ENCODE results near the gene URI1.

The URI1 gene

GRCh38 chr19:30024091-30024490 lies 82.1 kb downstream of the URI1 start:
- DNase-seq (ENCODE audit: low read depth), result no peak
- no peak overlapping the region for H3K4me3 ChIP-seq (ENCODE audit: control insufficient read depth, low read depth, low read length)
- TF ChIP-seq, protein P1, sequence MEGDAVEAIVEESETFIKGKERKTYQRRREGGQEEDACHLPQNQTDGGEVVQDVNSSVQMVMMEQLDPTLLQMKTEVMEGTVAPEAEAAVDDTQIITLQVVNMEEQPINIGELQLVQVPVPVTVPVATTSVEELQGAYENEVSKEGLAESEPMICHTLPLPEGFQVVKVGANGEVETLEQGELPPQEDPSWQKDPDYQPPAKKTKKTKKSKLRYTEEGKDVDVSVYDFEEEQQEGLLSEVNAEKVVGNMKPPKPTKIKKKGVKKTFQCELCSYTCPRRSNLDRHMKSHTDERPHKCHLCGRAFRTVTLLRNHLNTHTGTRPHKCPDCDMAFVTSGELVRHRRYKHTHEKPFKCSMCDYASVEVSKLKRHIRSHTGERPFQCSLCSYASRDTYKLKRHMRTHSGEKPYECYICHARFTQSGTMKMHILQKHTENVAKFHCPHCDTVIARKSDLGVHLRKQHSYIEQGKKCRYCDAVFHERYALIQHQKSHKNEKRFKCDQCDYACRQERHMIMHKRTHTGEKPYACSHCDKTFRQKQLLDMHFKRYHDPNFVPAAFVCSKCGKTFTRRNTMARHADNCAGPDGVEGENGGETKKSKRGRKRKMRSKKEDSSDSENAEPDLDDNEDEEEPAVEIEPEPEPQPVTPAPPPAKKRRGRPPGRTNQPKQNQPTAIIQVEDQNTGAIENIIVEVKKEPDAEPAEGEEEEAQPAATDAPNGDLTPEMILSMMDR (conservative IDR thresholded peaks at IDR 0.05; ENCODE audit: control insufficient read depth, insufficient read depth, low read depth, low read length), result no peak

- TF ChIP-seq, protein P1 (conservative IDR thresholded peaks at IDR 0.05; ENCODE audit: control insufficient read depth, insufficient read depth, low read depth, low read length), result no peak
- H3K4me3 ChIP-seq (ENCODE audit: control insufficient read depth, low read depth, low read length), result no peak overlapping the region
- DNase-seq (ENCODE audit: low read depth), result no peak
Observed at GRCh38 chr19:30026933-30027332, 84.9 kb downstream of the URI1 start.

DNA sequence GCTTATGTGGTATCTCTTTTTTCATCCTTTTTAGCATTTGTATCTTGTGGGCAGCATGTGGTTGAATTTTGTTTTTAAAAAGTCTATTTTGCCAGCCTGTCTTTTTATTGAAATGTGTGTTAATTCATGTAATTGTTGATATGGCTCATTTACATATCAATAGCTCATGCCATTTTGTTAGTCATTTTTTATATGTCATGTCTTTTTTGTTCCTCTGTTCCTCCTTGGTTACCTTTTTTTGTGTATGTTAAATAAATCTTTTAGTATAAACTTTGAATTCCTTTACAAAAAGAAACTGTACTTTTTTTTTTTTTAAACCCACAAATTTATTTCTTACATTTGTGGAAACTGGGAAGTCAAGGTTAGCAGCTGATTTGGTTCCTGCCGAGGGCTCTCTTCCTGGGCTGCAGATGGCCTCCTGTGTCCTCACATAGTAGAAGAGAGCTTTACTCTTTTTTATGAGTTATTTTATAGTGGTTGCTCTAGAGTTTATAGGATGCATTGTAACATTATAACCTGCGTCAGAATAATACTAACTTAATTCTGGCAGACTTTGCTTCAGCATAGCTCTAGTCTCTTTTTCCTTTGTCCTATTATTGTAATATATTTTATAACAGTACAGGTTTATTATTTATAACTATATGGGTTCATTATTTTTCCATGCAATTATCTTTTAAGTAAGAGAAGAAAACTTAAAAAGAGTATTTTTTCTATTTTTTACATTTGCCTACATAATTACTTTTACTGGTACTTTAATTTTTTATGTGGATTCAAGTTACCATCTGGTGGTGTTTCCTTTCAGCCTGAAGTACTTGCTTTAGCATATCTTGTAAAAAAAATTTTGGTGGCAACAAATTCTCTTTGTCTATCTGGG lies 86.3 kb downstream of the URI1 start:
- TF ChIP-seq, protein P1 (conservative IDR thresholded peaks at IDR 0.05; ENCODE audit: control insufficient read depth, insufficient read depth, low read depth, low read length), result no peak
- H3K4me3 ChIP-seq (ENCODE audit: control insufficient read depth, low read depth, low read length), result no peak overlapping the region
- no peak for DNase-seq (ENCODE audit: low read depth)

DNA sequence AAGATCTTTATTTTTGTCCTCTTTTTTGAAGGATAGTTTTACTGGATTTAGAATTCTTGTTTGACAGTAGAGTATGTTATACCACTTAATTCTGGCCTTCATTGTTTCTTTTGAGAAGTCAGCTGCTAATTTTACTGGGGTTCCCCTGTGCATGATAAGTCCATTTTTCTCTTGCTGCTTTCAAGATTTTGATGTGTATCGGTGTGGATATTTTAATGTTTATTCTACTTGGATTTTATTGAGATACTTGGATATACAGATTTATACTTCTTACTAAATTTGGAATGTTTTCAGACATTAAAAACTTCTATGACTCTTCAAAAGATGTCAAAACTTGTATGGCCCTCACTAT lies 86.9 kb downstream of the URI1 start:
- TF ChIP-seq, protein P1 (conservative IDR thresholded peaks at IDR 0.05; ENCODE audit: control insufficient read depth, insufficient read depth, low read depth, low read length), result no peak
- no peak for DNase-seq (ENCODE audit: low read depth)
- no peak overlapping the region for H3K4me3 ChIP-seq (ENCODE audit: control insufficient read depth, low read depth, low read length)

- no peak for DNase-seq (ENCODE audit: low read depth)
- TF ChIP-seq, protein P1 (conservative IDR thresholded peaks at IDR 0.05; ENCODE audit: control insufficient read depth, insufficient read depth, low read depth, low read length), result no peak
- H3K4me3 ChIP-seq (ENCODE audit: control insufficient read depth, low read depth, low read length), result no peak overlapping the region
Observed at GRCh38 chr19:30029721-30030510, 87.9 kb downstream of the URI1 start.

GRCh38 chr19:30034321-30034720 lies 92.3 kb downstream of the URI1 start:
- TF ChIP-seq, protein P1 (conservative IDR thresholded peaks at IDR 0.05; ENCODE audit: control insufficient read depth, insufficient read depth, low read depth, low read length), result no peak
- no peak overlapping the region for H3K4me3 ChIP-seq (ENCODE audit: control insufficient read depth, low read depth, low read length)
- no peak for DNase-seq (ENCODE audit: low read depth)

Data from fibroblast of mammary gland (primary cell).